HG02588 (cell line): ENCODE measurements around the gene METTL21A.

Experiments
- ATAC-seq: cut with Tn5 transposase; IDR thresholded peaks from one replicate; pipeline ENCODE4 v1.9.1; 2021; ENCODE audit warnings: mild to moderate bottlenecking, moderate library complexity; ENCODE audit not compliant: unreplicated experiment

The METTL21A gene

GRCh38 chr2:207565736-207566500 lies 59.3 kb downstream of the METTL21A start:
- no peak for ATAC-seq
